Muscle layer of colon (tissue), 2 donors: ENCODE data around the gene RAPGEF5.
"Not testable (repeated sequence)": the region's sequence is repeated elsewhere in the genome, so short reads cannot be mapped to it uniquely, and the experiment has no call there.

Experiments used
- H3K27ac ChIP-seq: one replicate; pipeline ENCODE4 v1.7.0; 2013; ENCODE audit warnings: low read depth, mild to moderate bottlenecking, low read length, moderate library complexity
- H3K27me3 ChIP-seq, 2 donors: one replicate each; pipeline ENCODE4 v1.7.0; 2013; ENCODE audit warnings: low read length in 2 of 2, mild to moderate bottlenecking in 2 of 2; ENCODE audit not compliant: insufficient read depth in 2 of 2, control insufficient read depth in 1 of 2
- H3K36me3 ChIP-seq: one replicate; pipeline ENCODE4 v1.7.0; 2013; ENCODE audit warnings: mild to moderate bottlenecking, low read length; ENCODE audit not compliant: insufficient read depth
- H3K4me1 ChIP-seq: one replicate; pipeline ENCODE4 v1.7.0; 2013; ENCODE audit warnings: mild to moderate bottlenecking, low read length; ENCODE audit not compliant: insufficient read depth
- H3K4me3 ChIP-seq, 2 donors: one replicate each; pipeline ENCODE4 v1.7.0; 2013; ENCODE audit warnings: low read length in 2 of 2, low read depth in 1 of 2, mild to moderate bottlenecking in 1 of 2, moderate library complexity in 1 of 2
- H3K9ac ChIP-seq: one replicate; pipeline ENCODE4 v1.7.0; 2013; ENCODE audit warnings: low read length
- H3K9me3 ChIP-seq: one replicate; pipeline ENCODE4 v1.7.0; 2013; ENCODE audit warnings: mild to moderate bottlenecking, low read length
- donor health status: abdominal sarcoma.
- donor health status: Adenocarcinoma of cecum.

Gene RAPGEF5

GRCh38 chr7:22108151-22108845 lies 248.7 kb downstream of the RAPGEF5 start:
- Histone ChIP-seq H3K36me3 (no peaks in the 10 kb centered on the region), H3K27ac (no peak overlapping the region), H3K9ac (no peak overlapping the region), H3K4me1 (peaks cover 7% of the 10 kb centered on the region), H3K4me3 (no peak overlapping the region), H3K9me3 (no peaks in the 10 kb centered on the region), H3K27me3 (no peaks in the 10 kb centered on the region)

DNA sequence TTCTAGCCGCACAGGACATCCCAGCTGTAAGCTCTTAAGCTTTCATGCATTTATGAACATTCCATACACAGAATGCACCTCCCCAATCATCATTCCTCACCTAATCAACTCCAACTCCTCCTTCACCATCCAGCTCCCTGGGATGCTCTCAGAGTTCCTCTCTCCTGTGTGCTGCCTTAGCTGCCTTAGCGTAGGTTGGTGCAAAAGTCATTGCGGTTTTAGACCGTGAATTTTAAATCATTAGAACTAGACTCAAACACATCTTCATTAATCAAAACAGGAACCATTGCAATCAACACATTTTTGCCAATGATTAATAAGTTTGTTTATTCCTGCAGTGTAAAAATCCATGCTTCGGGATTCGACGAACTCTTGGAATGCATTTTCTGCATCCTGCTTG lies 251.4 kb downstream of the RAPGEF5 start:
- Histone ChIP-seq H3K27me3 (no peaks in the 10 kb centered on the region), H3K27ac (no peak overlapping the region), H3K36me3 (no peaks in the 10 kb centered on the region), H3K4me3 (no peak overlapping the region), H3K9me3 (no peaks in the 10 kb centered on the region), H3K9ac (no peak overlapping the region), H3K4me1 (peaks cover 4% of the 10 kb centered on the region)

DNA sequence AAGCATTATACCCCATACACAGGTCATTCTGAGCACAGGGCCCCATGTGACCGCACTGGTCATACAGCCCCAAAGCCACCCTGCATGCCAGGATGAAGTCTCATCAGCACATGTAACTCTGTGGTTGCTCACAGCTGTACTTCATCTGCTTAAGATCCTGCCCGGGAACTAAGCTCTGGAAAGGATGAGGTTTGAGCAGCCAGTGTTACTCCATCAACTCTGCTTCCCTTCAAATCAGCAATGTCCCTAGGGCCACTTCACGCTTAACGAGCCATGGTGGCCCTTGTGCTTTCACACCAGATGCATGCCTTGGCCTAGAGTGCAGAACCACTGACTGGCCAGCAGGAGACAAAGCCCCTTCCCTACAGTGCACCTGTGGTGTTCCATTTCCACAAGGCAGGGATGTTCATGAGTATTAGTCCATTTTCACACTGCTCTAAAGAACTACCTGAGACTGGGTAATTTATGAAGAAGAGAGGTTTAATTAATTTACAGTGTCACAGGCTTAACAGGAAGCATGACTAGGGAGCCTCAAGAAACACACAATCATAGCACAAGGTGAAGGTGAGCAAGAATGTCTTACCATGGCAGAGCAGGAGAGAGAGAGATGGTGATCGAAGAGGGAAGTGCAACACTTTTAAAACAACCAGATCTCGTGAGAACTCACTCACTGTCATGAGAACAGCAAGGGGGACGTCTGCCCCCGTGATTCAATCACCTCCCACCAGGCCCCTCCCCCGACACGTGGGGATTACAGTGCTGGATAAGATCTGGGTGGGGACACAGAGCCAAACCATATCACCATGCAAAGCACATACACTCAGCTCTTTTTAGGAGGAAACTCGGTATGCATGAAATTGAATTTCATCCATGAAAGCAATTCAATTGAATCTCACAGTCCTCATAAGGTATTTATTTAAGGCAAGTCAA lies 262.3 kb downstream of the RAPGEF5 start:
- Histone ChIP-seq H3K4me1 (peaks cover 7% of the 10 kb centered on the region), H3K36me3 (no peaks in the 10 kb centered on the region), H3K27ac (no peak overlapping the region), H3K27me3 (no peaks in the 10 kb centered on the region), H3K9ac (no peak overlapping the region), H3K9me3 (no peaks in the 10 kb centered on the region), H3K4me3 (no peak overlapping the region)

- no peak overlapping the region for H3K4me3 ChIP-seq
- H3K4me1 ChIP-seq = peaks cover 7% of the 10 kb centered on the region
- H3K9ac ChIP-seq = no peak overlapping the region
- no peaks in the 10 kb centered on the region for H3K36me3 ChIP-seq
- H3K27me3 ChIP-seq = no peaks in the 10 kb centered on the region
- H3K27ac ChIP-seq = no peak overlapping the region
- no peaks in the 10 kb centered on the region for H3K9me3 ChIP-seq
Measured at GRCh38 chr7:22093936-22094335, 263.0 kb downstream of the RAPGEF5 start.

GRCh38 chr7:22093001-22093400 lies 264.0 kb downstream of the RAPGEF5 start:
- Histone ChIP-seq H3K4me1 (peaks cover 7% of the 10 kb centered on the region), H3K27ac (no peak overlapping the region), H3K27me3 (no peaks in the 10 kb centered on the region), H3K9me3 (no peaks in the 10 kb centered on the region), H3K36me3 (no peaks in the 10 kb centered on the region), H3K9ac (no peak overlapping the region), H3K4me3 (no peak overlapping the region)

DNA sequence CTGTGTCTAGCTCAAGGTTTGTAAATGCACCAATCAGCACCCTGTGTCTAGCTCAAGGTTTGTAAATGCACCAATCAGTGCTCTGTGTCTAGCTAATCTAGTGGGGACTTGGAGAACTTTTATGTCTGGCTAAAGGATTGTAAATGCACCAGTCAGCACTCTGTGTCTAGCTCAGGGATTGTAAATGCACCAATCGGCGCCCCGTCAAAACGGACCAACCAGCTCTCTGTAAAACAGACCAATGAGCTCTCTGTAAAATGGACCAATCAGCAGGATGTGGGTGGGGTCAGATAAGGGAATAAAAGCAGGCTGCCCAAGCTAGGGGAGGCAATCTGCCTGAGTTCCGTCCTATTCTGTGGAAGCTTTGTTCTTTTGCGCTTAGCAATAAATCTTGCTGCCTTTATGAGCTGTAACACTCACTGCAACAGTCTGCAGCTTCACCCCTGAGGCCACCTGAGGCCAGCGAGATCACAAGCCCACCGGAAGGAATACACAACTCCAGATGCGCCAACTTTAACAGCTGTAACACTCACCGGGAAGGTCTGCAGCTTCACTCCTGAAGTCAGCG lies 265.9 kb downstream of the RAPGEF5 start:
- H3K36me3 ChIP-seq, H3K27ac ChIP-seq, H3K27me3 ChIP-seq, H3K4me1 ChIP-seq, H3K4me3 ChIP-seq, H3K9ac ChIP-seq, H3K9me3 ChIP-seq: not testable (repeated sequence)

GRCh38 chr7:22090512-22090911 lies 266.4 kb downstream of the RAPGEF5 start:
- H3K4me1 ChIP-seq = peaks cover 7% of the 10 kb centered on the region
- no peak overlapping the region for H3K4me3 ChIP-seq
- no peaks in the 10 kb centered on the region for H3K9me3 ChIP-seq
- H3K27me3 ChIP-seq = no peaks in the 10 kb centered on the region
- no peaks in the 10 kb centered on the region for H3K36me3 ChIP-seq
- no peak overlapping the region for H3K9ac ChIP-seq
- H3K27ac ChIP-seq = no peak overlapping the region

- Histone ChIP-seq H3K4me3 (no peak overlapping the region), H3K27me3 (no peaks in the 10 kb centered on the region), H3K27ac (no peak overlapping the region), H3K36me3 (no peaks in the 10 kb centered on the region), H3K9me3 (no peaks in the 10 kb centered on the region), H3K9ac (no peak overlapping the region), H3K4me1 (peaks cover 7% of the 10 kb centered on the region)
Measured at GRCh38 chr7:22090107-22090506, 266.8 kb downstream of the RAPGEF5 start.

DNA sequence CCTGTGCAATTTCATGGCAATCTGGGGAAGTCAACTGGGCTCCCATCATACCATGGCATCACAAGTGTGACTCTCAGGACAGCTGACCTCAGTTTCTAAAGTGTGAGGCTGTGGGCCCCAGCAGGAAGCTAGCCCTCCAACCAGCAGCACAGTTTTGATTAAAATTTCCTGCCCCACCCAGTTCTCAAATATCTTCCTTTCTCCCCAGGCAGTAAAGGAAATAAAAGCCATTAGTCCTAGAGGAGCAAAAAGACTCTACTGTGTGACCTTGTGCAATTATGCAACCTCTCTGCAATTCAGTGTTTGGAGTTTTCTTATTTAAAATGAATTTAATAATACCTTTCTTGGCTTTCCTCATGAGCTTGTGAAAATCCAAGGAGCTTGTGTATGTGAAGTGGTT lies 268.1 kb downstream of the RAPGEF5 start:
- H3K9me3 ChIP-seq = no peaks in the 10 kb centered on the region
- H3K4me3 ChIP-seq = no peak overlapping the region
- no peak overlapping the region for H3K27ac ChIP-seq
- H3K9ac ChIP-seq = no peak overlapping the region
- peaks cover 7% of the 10 kb centered on the region for H3K4me1 ChIP-seq
- H3K27me3 ChIP-seq = no peaks in the 10 kb centered on the region
- H3K36me3 ChIP-seq = no peaks in the 10 kb centered on the region

GRCh38 chr7:22087861-22088260 lies 269.1 kb downstream of the RAPGEF5 start:
- Histone ChIP-seq H3K9me3 (no peaks in the 10 kb centered on the region), H3K36me3 (no peaks in the 10 kb centered on the region), H3K4me1 (peaks cover 3% of the 10 kb centered on the region), H3K27ac (no peak overlapping the region), H3K4me3 (no peak overlapping the region), H3K9ac (no peak overlapping the region), H3K27me3 (no peaks in the 10 kb centered on the region)

GRCh38 chr7:22083704-22084240 lies 273.2 kb downstream of the RAPGEF5 start:
- no peak overlapping the region for H3K27ac ChIP-seq
- no peaks in the 10 kb centered on the region for H3K27me3 ChIP-seq
- peak overlapping the region; percentile 72 for H3K9ac ChIP-seq
- no peaks in the 10 kb centered on the region for H3K9me3 ChIP-seq
- H3K36me3 ChIP-seq = no peaks in the 10 kb centered on the region
- H3K4me1 ChIP-seq = no peaks in the 10 kb centered on the region
- peak overlapping the region; percentile 64 to 83 for H3K4me3 ChIP-seq
